ENCODE measurements around the gene GRIA2.
"Not testable (repeated sequence)": the region's sequence is repeated elsewhere in the genome, so short reads cannot be mapped to it uniquely, and the experiment has no call there.

The GRIA2 gene

GRCh38 chr4:157245351-157245750, 24.8 kb downstream of the GRIA2 start:
- DNase-seq (ENCODE audit: low read depth), result no peak
- no peak for TF ChIP-seq CTCF (IDR thresholded peaks at IDR 0.05; ENCODE audit: low read depth, low read length, missing control alignments)
- no peak overlapping the region for H3K4me3 ChIP-seq (ENCODE audit: low read depth, low read length)

GRCh38 chr4:157246964-157247363, 26.4 kb downstream of the GRIA2 start:
- no peak overlapping the region for H3K4me3 ChIP-seq (ENCODE audit: low read depth, low read length)
- no peak for DNase-seq (ENCODE audit: low read depth)
- TF ChIP-seq CTCF (IDR thresholded peaks at IDR 0.05; ENCODE audit: low read depth, low read length, missing control alignments), result no peak

GRCh38 chr4:157258165-157258564, 37.6 kb downstream of the GRIA2 start:
- not testable (repeated sequence) for H3K4me3 ChIP-seq (ENCODE audit: low read depth, low read length); DNase-seq (ENCODE audit: low read depth)

- TF ChIP-seq CTCF (IDR thresholded peaks at IDR 0.05; ENCODE audit: low read depth, low read length, missing control alignments), result no peak
- no peak for DNase-seq (ENCODE audit: low read depth)
- no peak overlapping the region for H3K4me3 ChIP-seq (ENCODE audit: low read depth, low read length)
These were observed 44.8 kb downstream of the GRIA2 start for GRCh38 chr4:157265281-157265680.

GRCh38 chr4:157270108-157270507, 49.6 kb downstream of the GRIA2 start:
- TF ChIP-seq CTCF (IDR thresholded peaks at IDR 0.05; ENCODE audit: low read depth, low read length, missing control alignments), result no peak
- no peak overlapping the region for H3K4me3 ChIP-seq (ENCODE audit: low read depth, low read length)
- no peak for DNase-seq (ENCODE audit: low read depth)

GRCh38 chr4:157270552-157270951, 50.0 kb downstream of the GRIA2 start:
- no peak for DNase-seq (ENCODE audit: low read depth)
- no peak overlapping the region for H3K4me3 ChIP-seq (ENCODE audit: low read depth, low read length)
- no peak for TF ChIP-seq CTCF (IDR thresholded peaks at IDR 0.05; ENCODE audit: low read depth, low read length, missing control alignments)

- no peak for TF ChIP-seq CTCF (IDR thresholded peaks at IDR 0.05; ENCODE audit: low read depth, low read length, missing control alignments)
- H3K4me3 ChIP-seq (ENCODE audit: low read depth, low read length), result no peak overlapping the region
- DNase-seq (ENCODE audit: low read depth), result no peak
These were observed 50.8 kb downstream of the GRIA2 start for GRCh38 chr4:157271166-157271869.
